Raji (cell line): Measurements from ENCODE around the gene SLAIN1.

Source experiments
- POLR2A ChIP-seq: IDR thresholded peaks from 2 replicates; pipeline ENCODE4 v1.6.1; 2011; ENCODE audit warnings: low read depth, low read length, control low read depth; ENCODE audit not compliant: insufficient read depth

The SLAIN1 gene

DNA sequence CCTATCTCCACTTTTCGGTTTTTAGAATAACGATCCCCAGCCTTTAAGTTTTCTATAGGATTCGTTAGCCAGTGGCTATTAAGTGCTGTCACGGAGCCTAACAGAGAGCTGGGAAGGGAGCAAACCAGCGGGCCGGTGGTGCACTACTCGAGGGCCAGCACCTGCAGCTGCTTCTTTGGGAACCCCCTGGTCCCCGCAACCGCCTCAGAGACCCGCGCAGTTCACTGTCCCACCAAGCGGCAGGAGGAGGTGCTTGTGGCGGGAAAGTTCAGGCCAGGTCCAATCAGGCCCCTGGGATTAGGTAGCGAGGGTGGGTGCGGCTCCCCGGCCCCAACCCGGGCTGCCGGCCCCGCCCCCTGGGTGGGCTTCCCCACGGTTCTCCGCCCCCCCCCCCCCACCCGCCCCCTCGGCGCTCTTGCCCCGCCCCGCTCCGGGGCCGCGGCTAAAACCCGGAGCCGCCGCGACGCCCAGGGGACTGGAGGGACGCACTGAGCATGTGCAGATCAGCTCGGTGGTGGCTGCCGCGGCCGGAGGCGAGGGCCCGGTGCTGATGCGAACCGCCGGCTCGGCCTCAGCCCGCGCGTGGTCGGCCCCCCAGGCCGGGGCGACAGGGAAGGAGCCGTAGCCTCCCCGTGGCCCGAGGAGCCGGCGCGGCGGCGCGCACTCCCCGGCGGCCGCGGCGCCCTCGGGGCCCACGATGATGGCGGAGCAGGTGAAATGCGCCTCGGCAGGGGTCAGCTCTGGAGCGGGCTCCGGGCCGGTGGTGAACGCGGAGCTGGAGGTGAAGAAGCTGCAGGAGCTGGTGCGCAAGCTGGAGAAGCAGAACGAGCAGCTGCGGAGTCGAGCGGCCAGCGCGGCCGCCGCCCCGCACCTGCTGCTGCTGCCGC, at the start of gene SLAIN1:
Gene SLAIN1, plus strand, starts transcription at position 471 of the 887 bp plus-strand sequence. Its CDS starts 227 bp downstream, at position 698.
- TF ChIP-seq POLR2A: peak; percentile 78

DNA sequence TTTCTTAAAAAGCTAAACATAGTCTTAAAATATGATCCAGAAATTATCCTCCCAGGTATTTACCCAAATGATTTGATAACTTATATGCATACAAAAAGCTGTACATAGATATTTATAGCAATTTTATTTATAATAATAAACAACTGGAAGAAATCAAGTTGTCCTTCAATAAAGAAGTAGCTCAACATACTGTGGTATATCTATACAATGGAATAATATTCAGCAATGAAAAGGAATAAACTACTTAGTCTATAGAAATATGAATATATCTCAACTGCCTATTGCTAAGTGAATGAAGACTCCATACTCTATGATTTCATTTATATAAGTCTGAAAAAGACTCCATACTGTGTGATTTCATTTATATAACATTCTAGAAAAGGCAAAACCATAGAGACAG, 47.1 kb upstream of the SLAIN1 start:
- no peak for TF ChIP-seq POLR2A

DNA sequence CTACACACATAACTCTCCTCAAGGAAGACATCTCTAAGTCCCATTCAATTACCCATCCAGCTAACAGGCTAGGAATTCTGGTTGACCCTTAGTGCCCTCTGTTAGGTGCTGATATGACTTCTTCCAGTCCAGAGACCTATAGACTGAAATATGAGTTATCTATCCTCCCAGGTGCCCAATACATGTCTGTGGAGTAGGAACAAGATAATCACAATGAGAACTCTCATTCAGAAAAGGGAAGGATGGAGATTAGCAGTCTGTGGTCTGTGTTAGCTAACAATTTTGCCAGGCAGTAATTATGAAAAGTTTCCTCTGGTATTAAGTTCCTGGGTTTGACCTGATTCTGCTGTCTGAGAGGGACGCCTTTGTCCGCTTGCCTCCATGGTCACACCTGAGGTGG, 44.2 kb upstream of the SLAIN1 start:
- TF ChIP-seq POLR2A: no peak

DNA sequence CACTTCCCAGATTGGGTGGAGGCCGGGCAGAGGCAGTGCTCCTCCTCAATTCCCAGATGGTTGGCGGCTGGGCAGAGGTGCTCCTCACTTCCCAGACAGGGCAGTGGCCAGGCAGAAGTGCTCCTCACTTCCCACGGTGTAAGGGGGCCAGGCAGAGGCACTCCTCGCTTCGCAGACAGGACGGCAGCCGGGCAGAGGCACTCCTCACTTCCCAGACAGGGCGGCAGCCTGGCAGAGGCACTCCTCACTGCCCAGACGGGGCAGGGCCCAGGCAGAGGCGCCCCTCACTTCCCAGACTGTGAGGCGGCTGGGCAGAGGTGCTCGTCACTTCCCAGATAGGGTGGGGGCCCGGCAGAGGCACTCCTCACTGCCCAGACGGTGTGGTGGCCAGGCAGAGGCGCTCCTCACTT, 36.6 kb upstream of the SLAIN1 start:
- no peak for TF ChIP-seq POLR2A

DNA sequence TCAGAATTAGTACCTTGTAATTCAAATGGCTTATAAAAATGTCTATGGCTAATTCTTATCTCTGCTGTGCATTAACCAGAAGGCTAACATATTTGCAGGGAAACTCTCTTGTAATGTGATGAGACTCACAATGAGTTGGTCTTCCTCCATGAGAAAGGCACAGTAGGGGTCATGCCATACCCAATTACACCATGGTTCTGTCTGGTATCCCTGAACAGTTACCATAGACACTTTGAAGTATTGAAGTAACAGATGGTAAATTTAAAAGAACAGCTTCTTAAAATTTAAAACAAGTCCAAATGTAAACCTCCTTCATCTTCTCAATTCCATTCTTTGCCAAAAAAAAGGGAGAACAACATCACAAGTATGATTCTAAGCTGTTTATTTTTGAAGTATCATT, 22.6 kb upstream of the SLAIN1 start:
- TF ChIP-seq POLR2A: no peak

DNA sequence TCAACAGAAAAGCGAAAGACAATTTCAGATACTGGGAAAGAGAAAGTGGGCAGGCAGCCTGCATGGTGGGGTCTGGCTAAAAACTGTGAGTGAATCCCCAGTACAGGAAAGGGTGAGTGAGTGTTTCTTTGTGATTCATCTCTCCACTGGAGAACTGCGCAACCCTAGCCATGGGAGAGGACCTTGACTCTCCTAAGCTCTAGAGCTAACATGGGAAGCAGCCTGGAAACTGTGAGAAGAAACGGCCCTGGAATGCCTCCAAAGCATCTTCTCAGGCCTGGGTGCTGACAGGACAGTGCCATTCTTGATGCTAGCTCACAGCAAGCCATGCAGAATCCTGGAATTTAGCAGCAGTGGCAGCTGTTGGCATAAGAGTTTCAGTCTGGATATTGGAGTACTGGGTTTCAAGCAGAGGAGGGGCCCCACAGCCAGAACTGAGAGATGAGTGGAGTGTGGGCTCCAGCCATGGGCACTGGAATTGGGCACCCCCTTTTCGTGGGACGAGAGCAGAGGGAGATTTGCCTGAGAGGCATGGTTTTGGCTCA, 18.7 kb upstream of the SLAIN1 start:
- TF ChIP-seq POLR2A: no peak

DNA sequence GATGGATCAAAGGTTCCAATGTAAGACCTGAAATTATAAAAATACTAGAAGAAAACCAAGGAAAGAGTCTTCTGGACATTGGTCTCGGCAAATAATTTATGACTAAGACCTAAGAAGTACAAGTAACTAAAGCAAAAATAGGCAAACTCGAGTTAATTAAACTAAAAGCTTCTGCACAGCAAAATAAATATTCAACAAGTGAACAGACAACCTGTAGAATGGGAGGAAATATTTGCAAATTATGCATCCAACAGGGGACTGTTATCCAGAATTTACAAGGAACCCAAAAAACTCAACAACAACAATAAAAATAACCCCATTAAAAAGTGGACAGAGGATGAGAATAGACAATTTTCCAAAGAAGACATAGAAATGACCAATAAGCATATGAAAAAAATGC, 9.7 kb upstream of the SLAIN1 start:
- TF ChIP-seq POLR2A: no peak

DNA sequence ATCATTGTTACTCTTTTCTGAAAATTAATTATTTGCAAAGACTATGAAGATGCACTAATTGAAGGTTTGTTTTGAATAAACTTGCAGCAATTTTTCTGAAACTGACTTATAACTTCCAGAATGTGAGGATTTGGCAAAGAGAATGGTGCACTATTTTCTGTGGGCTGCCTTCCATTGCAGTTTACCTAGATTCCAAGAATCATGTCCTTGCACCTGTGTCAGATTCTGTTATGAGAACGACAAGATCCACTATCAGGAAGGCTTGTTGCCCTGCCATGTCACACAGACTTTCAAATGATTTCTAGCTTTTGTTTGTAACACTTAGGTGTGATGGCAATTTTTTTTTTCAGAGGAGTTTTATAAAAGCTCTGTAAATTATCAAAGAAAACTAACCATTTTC, 5.6 kb upstream of the SLAIN1 start:
- TF ChIP-seq POLR2A: no peak

DNA sequence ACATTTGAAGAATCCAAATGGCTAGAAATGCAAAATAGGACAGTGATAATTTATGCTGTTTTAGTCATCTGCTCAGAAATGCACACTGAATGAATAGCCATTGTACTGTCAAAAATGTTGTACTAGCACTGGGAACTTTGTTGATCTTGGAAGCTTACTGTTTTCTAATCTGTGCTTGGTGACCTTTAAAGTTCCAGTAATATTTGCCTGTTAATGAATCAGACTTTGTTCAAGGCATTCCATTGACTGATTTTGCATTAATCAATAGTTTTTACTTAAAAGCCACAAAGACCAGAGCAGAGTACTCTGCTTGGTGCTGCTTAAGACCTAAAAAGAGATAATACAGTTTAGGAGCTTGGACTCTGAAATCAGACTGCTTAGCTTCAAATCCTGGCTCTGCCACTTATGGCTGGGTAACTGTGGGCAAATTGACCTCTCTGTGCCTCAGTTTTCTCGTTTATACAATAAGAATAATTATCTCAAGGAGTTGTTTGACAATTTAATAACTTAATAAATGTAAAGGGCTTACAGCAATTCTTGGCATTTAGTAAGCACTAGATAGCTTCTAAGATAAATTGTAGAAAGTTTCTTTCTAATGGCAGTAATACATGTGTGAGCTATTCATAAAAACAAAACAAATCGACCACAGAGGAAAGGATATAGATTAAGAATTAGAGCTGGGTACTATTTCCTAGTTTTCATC, 4.6 kb upstream of the SLAIN1 start:
- no peak for TF ChIP-seq POLR2A

DNA sequence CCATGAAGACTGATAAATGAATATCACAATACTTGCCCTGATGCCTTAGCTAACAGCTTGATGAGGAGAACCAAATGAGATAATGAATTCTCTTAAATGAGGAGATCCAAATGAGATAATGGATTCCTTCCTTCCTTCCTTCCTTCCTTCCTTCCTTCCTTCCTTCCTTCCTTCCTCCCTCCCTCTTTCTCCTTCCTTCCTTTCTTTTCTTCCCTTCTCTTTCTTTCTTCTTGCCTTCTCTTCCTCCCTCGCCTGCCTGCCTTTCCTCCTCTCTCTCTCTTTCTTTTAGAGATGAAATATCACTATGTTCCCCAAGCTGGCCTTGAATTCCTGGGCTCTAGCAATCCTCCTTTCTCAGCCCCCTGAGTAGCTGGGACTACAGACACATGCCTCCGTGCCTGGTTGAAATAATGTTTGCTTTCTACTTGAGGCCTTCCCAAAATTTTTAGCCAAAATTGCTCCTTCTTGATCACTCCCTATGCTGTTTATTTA, 4.0 kb upstream of the SLAIN1 start:
- TF ChIP-seq POLR2A: no peak

DNA sequence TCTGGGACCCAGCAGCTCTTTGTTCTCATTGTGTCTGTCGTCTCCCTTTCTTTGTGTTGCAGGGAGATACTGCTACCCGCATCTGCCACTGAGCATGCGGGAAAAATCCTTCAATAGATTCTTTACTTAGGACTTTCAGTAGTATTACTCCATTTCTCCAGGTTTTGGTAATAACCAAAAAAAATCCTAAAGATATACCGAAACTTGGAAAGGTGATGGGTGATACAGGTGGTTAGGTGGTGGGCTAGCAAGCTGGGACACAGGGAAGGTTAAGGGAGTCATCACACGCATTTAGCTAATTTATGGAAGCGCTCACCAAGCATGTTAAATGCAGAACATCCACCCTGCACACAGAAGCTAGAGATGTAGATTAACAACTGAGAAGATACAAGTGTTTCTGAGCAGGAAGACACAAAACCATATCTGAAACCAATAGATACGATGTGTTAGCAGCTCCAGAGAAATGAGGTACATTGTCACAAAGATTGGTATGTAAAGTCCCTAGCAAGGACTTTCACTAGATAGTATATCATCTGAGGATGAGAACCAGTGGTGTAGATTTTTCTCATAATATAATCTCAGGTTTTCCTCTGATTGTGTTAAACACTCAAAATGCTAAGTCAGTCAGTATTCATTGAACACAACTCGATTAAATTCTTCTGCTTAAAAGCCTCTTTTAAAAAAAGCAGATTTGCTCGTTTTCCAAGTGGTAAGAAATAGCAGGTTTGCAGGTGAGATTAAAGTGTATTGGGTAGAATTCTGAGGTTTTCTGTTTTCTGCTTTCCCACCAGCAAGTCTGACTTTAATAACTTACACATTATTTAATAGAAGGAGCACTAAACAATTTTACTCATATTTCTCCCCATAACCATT, 1.2 kb upstream of the SLAIN1 start:
- no peak for TF ChIP-seq POLR2A

DNA sequence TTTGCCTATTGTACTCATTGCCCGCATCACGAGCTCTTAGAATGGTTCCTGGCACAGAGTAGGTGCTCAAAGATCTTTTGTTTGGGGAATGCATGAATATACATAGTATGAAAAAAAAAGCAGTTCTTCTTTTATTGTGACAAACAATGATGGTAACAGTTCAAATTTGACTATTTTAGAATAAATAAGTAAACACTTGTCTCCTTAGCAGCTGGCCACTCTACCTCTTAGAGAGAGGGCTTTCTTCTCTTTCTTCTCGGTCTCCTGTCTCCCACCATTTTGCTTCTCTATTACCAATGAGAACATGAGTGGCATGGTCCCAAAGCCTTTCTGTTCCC, 639 bp upstream of the SLAIN1 start:
- no peak for TF ChIP-seq POLR2A

DNA sequence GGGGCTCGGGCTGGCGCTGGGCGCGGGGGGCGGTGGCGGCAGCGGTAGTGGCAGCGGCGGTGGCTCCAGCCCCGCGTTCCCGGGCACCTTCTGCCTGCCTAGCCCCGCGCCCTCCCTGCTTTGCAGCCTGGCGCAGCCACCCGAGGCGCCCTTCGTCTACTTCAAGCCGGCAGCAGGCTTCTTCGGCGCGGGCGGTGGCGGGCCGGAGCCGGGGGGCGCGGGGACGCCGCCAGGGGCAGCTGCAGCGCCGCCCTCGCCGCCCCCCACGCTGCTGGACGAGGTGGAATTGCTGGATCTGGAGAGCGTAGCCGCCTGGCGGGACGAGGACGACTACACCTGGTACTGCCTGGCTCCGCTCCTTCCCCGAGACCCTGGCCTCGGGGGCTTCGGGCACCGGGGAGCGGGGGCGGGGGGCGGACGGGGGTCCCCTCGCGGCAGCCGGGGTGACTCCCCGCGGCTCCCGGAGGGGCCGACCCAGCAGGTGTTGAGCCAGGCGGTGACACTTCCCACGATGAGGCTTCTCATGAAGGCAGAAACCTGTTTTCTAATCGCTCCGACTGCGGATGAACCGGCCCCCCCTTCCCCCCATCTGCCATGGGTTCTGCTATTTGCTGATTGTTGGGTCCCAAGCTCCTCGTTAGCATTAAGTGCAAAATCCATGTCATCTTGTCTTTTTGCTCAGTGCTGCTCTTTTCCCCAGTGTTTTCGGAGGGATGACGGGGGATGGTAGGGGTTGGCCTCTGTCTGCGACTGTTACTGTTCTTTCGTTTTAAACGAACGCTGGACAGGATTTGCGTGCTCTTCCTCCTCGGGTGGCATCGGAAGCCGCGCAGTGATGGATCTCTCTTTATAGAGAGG, 943 bp downstream of the SLAIN1 start:
- TF ChIP-seq POLR2A: peak; percentile 43; the same call in 1 of the 2 replicates

DNA sequence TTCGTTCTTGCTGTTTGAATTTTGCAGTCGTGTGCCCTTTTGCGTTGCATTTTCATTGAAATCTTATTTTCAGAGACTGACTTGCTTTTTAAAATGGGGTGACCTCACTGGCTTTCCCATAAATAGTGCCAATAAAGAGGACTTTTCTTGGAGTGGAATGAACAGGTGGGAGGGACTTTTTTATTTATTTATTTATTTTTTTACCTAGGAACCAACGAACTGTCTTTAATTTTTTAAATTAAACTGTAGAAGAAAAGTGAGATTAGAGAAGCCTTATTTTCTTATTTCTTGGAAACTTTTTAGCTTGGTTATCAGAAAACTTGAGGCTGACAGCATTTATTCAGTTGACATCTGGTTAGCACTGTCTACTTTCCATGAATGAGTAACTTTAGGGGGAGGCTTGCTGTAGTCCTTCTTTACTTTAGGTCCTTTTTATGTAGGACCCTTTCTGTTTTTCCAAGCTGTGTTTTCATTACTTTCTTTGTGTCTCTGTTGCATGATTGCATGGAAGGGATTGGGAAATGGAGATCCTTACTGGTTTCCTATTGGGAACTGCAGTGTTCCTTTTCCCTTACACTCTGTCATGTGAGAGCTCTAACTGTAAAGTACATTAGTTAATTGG, 1.7 kb downstream of the SLAIN1 start:
- TF ChIP-seq POLR2A: no peak
